Neural progenitor cell (in vitro differentiated cells): ENCODE data around the gene TMCC3. TPM values are rescaled to one million over a fixed set of nuclear protein-coding genes. Genes with fewer than 3 reads are reported as not detected.

Source experiments
- DNase-seq: peaks from one replicate; pipeline ENCODE4 v3.0.0-alpha.2; 2016; ENCODE audit warnings: low spot score
- H2AFZ ChIP-seq: fragments of 200-600 bp; sonication (generic); replicated peaks from 2 replicates; pipeline ENCODE4 v1.6.1; 2016; ENCODE audit warnings: antibody characterized with exemption
- H3F3A ChIP-seq: fragments of 200-600 bp; sonication (generic); 2 replicates; pipeline ENCODE4 v1.6.1; 2016; ENCODE audit warnings: antibody characterized with exemption, low read depth
- H3K27ac ChIP-seq: fragments of 200-600 bp; sonication (generic); 2 replicates; pipeline ENCODE4 v1.5.1; 2016; ENCODE audit warnings: mild to moderate bottlenecking
- H3K27me3 ChIP-seq: fragments of 200-600 bp; sonication (generic); 2 replicates; pipeline ENCODE4 v1.6.1; 2016; ENCODE audit warnings: mild to moderate bottlenecking, moderate library complexity
- H3K36me3 ChIP-seq: fragments of 200-600 bp; sonication (generic); 2 replicates; pipeline ENCODE4 v1.5.1; 2016
- H3K4me1 ChIP-seq: fragments of 200-600 bp; sonication (generic); 2 replicates; pipeline ENCODE4 v1.6.1; 2016; ENCODE audit warnings: mixed run types
- H3K4me2 ChIP-seq: fragments of 200-600 bp; sonication (generic); 2 replicates; pipeline ENCODE4 v1.6.1; 2016
- H3K4me3 ChIP-seq: fragments of 200-600 bp; sonication (generic); 2 replicates; pipeline ENCODE4 v1.5.1; 2016
- H3K79me2 ChIP-seq: fragments of 200-600 bp; sonication (generic); 2 replicates; pipeline ENCODE4 v1.6.1; 2016; ENCODE audit warnings: low read depth
- H3K9ac ChIP-seq: fragments of 200-600 bp; sonication (generic); 2 replicates; pipeline ENCODE4 v1.6.1; 2016
- H3K9me3 ChIP-seq: fragments of 200-600 bp; sonication (generic); 2 replicates; pipeline ENCODE4 v1.5.1; 2016; ENCODE audit warnings: low read depth
- H4K20me1 ChIP-seq: fragments of 200-600 bp; sonication (generic); 2 replicates; pipeline ENCODE4 v1.6.1; 2016; ENCODE audit warnings: low read depth
- H3K27ac Mint-ChIP-seq: 3 replicates; pipeline ENCODE4 v1.8.0; 2021; ENCODE audit warnings: mixed read lengths
- H3K27me3 Mint-ChIP-seq: 2 replicates; pipeline ENCODE4 v1.8.0; 2022; ENCODE audit warnings: low read depth, mild to moderate bottlenecking, inconsistent platforms, moderate library complexity, mixed read lengths; ENCODE audit not compliant: insufficient read depth
- H3K36me3 Mint-ChIP-seq: 3 replicates; pipeline ENCODE4 v1.8.0; 2021; ENCODE audit warnings: mixed read lengths
- H3K4me1 Mint-ChIP-seq: 3 replicates; pipeline ENCODE4 v1.8.0; 2021; ENCODE audit warnings: mixed read lengths
- H3K4me3 Mint-ChIP-seq: 3 replicates; pipeline ENCODE4 v1.8.0; 2021; ENCODE audit warnings: mild to moderate bottlenecking, moderate library complexity, mixed read lengths
- H3K9me3 Mint-ChIP-seq: 3 replicates; pipeline ENCODE4 v1.8.0; 2020; ENCODE audit warnings: mixed read lengths
- CTCF ChIP-seq: fragments of 200-600 bp; sonication (generic); IDR thresholded peaks from 2 replicates; pipeline ENCODE4 v1.5.1; 2017; ENCODE audit warnings: antibody characterized with exemption, mild to moderate bottlenecking
- EZH2 ChIP-seq: fragments of 200-600 bp; sonication (generic); IDR thresholded peaks from 2 replicates; pipeline ENCODE4 v1.6.1; 2017; ENCODE audit warnings: antibody characterized with exemption, mild to moderate bottlenecking, moderate library complexity
- EZH2phosphoT487 ChIP-seq: fragments of 200-600 bp; sonication (generic); IDR thresholded peaks from 2 replicates; pipeline ENCODE4 v1.6.1; 2017; ENCODE audit warnings: antibody characterized with exemption
- total RNA-seq: library from RNA; depleted of rRNA; stranded (reverse); fragments of >200 nt; gene quantifications from 2 replicates; pipeline ENCODE4 v1.2.3, GENCODE V29; 2015; ENCODE audit warnings: low replicate concordance

TMCC3 gene
- total RNA-seq, 1 donor from 2014 or later = 9.5 TPM

GRCh38 chr12:94637390-94638113 is 12.8 kb downstream of the TMCC3 start:
- Mint-ChIP-seq H3K9me3 (no peaks in the 10 kb centered on the region), H3K4me1 (no peaks in the 10 kb centered on the region), H3K4me3 (no peak overlapping the region), H3K27me3 (no peaks in the 10 kb centered on the region), H3K36me3 (no peaks in the 10 kb centered on the region), H3K27ac (no peak overlapping the region)
- H3K9ac ChIP-seq = no peak overlapping the region
- no peaks in the 10 kb centered on the region for H3K27me3 ChIP-seq
- H3K36me3 ChIP-seq = no peaks in the 10 kb centered on the region
- no peaks in the 10 kb centered on the region for H3K79me2 ChIP-seq
- H3K4me1 ChIP-seq = peaks cover 6% of the 10 kb centered on the region
- H3K4me2 ChIP-seq = no peak overlapping the region
- H4K20me1 ChIP-seq = no peaks in the 10 kb centered on the region
- H3F3A ChIP-seq = no peaks in the 10 kb centered on the region
- H3K27ac ChIP-seq = no peak overlapping the region
- no peak for TF ChIP-seq CTCF
- no peak for TF ChIP-seq EZH2phosphoT487
- no peak for TF ChIP-seq EZH2
- H3K9me3 ChIP-seq = no peaks in the 10 kb centered on the region
- H3K4me3 ChIP-seq = no peak overlapping the region
- no peak for DNase-seq
- no peak overlapping the region for H2AFZ ChIP-seq

GRCh38 chr12:94636462-94637085 is 13.8 kb downstream of the TMCC3 start:
- Histone ChIP-seq H3K36me3 (no peaks in the 10 kb centered on the region), H3K4me1 (peaks cover 6% of the 10 kb centered on the region), H2AFZ (no peak overlapping the region), H3K4me3 (no peak overlapping the region), H3K79me2 (no peaks in the 10 kb centered on the region), H3K9ac (no peak overlapping the region), H3K9me3 (no peaks in the 10 kb centered on the region), H3K27me3 (no peaks in the 10 kb centered on the region), H3K27ac (no peak overlapping the region), H3K4me2 (no peak overlapping the region), H4K20me1 (no peaks in the 10 kb centered on the region), H3F3A (no peaks in the 10 kb centered on the region)
- H3K4me1 Mint-ChIP-seq = no peaks in the 10 kb centered on the region
- no peak overlapping the region for H3K27ac Mint-ChIP-seq
- no peak for DNase-seq
- no peaks in the 10 kb centered on the region for H3K36me3 Mint-ChIP-seq
- no peak for TF ChIP-seq EZH2phosphoT487
- TF ChIP-seq CTCF = no peak
- TF ChIP-seq EZH2 = no peak
- no peaks in the 10 kb centered on the region for H3K9me3 Mint-ChIP-seq
- no peaks in the 10 kb centered on the region for H3K27me3 Mint-ChIP-seq
- no peak overlapping the region for H3K4me3 Mint-ChIP-seq

- Histone ChIP-seq H2AFZ (no peak overlapping the region), H3K4me2 (no peak overlapping the region), H3K36me3 (no peaks in the 10 kb centered on the region), H3F3A (no peaks in the 10 kb centered on the region), H3K27me3 (no peaks in the 10 kb centered on the region), H4K20me1 (no peaks in the 10 kb centered on the region), H3K4me1 (peaks cover 6% of the 10 kb centered on the region), H3K9me3 (no peaks in the 10 kb centered on the region), H3K4me3 (no peak overlapping the region), H3K27ac (no peak overlapping the region), H3K9ac (no peak overlapping the region), H3K79me2 (no peaks in the 10 kb centered on the region)
- Mint-ChIP-seq H3K27me3 (no peaks in the 10 kb centered on the region), H3K9me3 (no peaks in the 10 kb centered on the region), H3K27ac (no peak overlapping the region), H3K36me3 (no peaks in the 10 kb centered on the region), H3K4me1 (no peaks in the 10 kb centered on the region), H3K4me3 (no peak overlapping the region)
- DNase-seq = no peak
- TF ChIP-seq CTCF = no peak
- TF ChIP-seq EZH2 = no peak
- no peak for TF ChIP-seq EZH2phosphoT487
Measured at GRCh38 chr12:94634717-94635116, 15.6 kb downstream of the TMCC3 start.
